Activated T-helper 1 cell treated with anti-CD3 and anti-CD28 coated beads, Interleukin-12 subunit alpha, Interleukin-12 subunit beta, Interleukin-2, Interleukin-4 antibody, amounts not matched to agents 30 ng/mL and 10 ng/mL and 1 ng/mL, durations not matched to agents 14 hours and 24 hours and 36 hours (primary cell): ENCODE measurements around the gene BSG. TPM values are rescaled to one million over a fixed set of nuclear protein-coding genes. Genes with fewer than 3 reads are reported as not detected.
A peak's percentile ranks its signal among the peaks of the same experiment; 100 is the strongest.

Source experiments
- DNase-seq: peaks from one replicate; pipeline ENCODE4 v3.0.0; 2021; ENCODE audit warnings: low spot score
- H3K27ac Mint-ChIP-seq: one replicate; pipeline ENCODE4 v1.8.0; 2021; ENCODE audit warnings: mild to moderate bottlenecking, mixed read lengths
- H3K27me3 Mint-ChIP-seq: one replicate; pipeline ENCODE4 v1.8.0; 2022; ENCODE audit warnings: mild to moderate bottlenecking, moderate library complexity, mixed read lengths; ENCODE audit not compliant: insufficient read depth
- H3K36me3 Mint-ChIP-seq: one replicate; pipeline ENCODE4 v1.8.0; 2021; ENCODE audit warnings: low read depth, mixed read lengths
- H3K4me1 Mint-ChIP-seq: one replicate; pipeline ENCODE4 v1.8.0; 2021; ENCODE audit warnings: low read depth, mixed read lengths
- H3K4me3 Mint-ChIP-seq: one replicate; pipeline ENCODE4 v1.8.0; 2021; ENCODE audit warnings: mild to moderate bottlenecking, moderate library complexity, mixed read lengths
- H3K9me3 Mint-ChIP-seq: one replicate; pipeline ENCODE4 v1.8.0; 2021; ENCODE audit warnings: mixed read lengths
- intact Hi-C: fragments of 100-400 bp; cut with micrococcal nuclease; formaldehyde crosslinking; loops from one replicate; pipeline ENCODE4 v1.15.1; 2024
- total RNA-seq: library from RNA; stranded (reverse); gene quantifications from 2 replicates; pipeline ENCODE4 v1.2.3, GENCODE V29; 2022

BSG gene
- total RNA-seq, 1 donor from 2014 or later = 308 TPM

GRCh38 chr19:534088-534487 lies 38.3 kb upstream of the BSG start:
- H3K4me1 Mint-ChIP-seq = peaks cover 9% of the 10 kb centered on the region
- no peak overlapping the region for H3K27ac Mint-ChIP-seq
- intact Hi-C loops = no loop called here
- H3K27me3 Mint-ChIP-seq = no peaks in the 10 kb centered on the region
- H3K9me3 Mint-ChIP-seq = no peaks in the 10 kb centered on the region
- no peak for DNase-seq
- H3K36me3 Mint-ChIP-seq = peaks cover 5% of the 10 kb centered on the region
- peak overlapping the region; percentile 88 for H3K4me3 Mint-ChIP-seq

GRCh38 chr19:535017-535835 lies 37.2 kb upstream of the BSG start:
- Mint-ChIP-seq H3K27ac (peak overlapping the region; percentile 68), H3K27me3 (no peaks in the 10 kb centered on the region), H3K4me3 (peak overlapping the region; percentile 68), H3K4me1 (peaks cover 9% of the 10 kb centered on the region), H3K9me3 (no peaks in the 10 kb centered on the region), H3K36me3 (peaks cover 5% of the 10 kb centered on the region)
- intact Hi-C loops = no loop called here
- no peak for DNase-seq

GRCh38 chr19:536031-536880 lies 36.1 kb upstream of the BSG start:
- Mint-ChIP-seq H3K4me3 (no peak overlapping the region), H3K4me1 (peaks cover 9% of the 10 kb centered on the region), H3K36me3 (peaks cover 5% of the 10 kb centered on the region), H3K9me3 (no peaks in the 10 kb centered on the region), H3K27me3 (no peaks in the 10 kb centered on the region), H3K27ac (no peak overlapping the region)
- intact Hi-C loops = no loop called here
- no peak for DNase-seq

- no peak overlapping the region for H3K4me3 Mint-ChIP-seq
- H3K27me3 Mint-ChIP-seq = no peaks in the 10 kb centered on the region
- H3K4me1 Mint-ChIP-seq = peaks cover 9% of the 10 kb centered on the region
- H3K36me3 Mint-ChIP-seq = peaks cover 5% of the 10 kb centered on the region
- H3K9me3 Mint-ChIP-seq = no peaks in the 10 kb centered on the region
- no peak for DNase-seq
- no peak overlapping the region for H3K27ac Mint-ChIP-seq
- intact Hi-C loops = no loop called here
Observed at GRCh38 chr19:536881-537404, 35.5 kb upstream of the BSG start.

GRCh38 chr19:538641-539428 lies 33.6 kb upstream of the BSG start:
- no peak overlapping the region for H3K27ac Mint-ChIP-seq
- H3K27me3 Mint-ChIP-seq = no peaks in the 10 kb centered on the region
- no peaks in the 10 kb centered on the region for H3K9me3 Mint-ChIP-seq
- no peak overlapping the region for H3K4me3 Mint-ChIP-seq
- DNase-seq = no peak
- H3K36me3 Mint-ChIP-seq = peaks cover 9% of the 10 kb centered on the region
- intact Hi-C loops = no loop called here
- peaks cover 5% of the 10 kb centered on the region for H3K4me1 Mint-ChIP-seq

- intact Hi-C loops = no loop called here
- Mint-ChIP-seq H3K4me3 (no peak overlapping the region), H3K27ac (no peak overlapping the region), H3K9me3 (no peaks in the 10 kb centered on the region), H3K4me1 (peaks cover 10% of the 10 kb centered on the region), H3K27me3 (no peaks in the 10 kb centered on the region), H3K36me3 (peaks cover 13% of the 10 kb centered on the region)
- no peak for DNase-seq
Observed at GRCh38 chr19:539429-540030, 32.9 kb upstream of the BSG start.

- Mint-ChIP-seq H3K27ac (no peak overlapping the region), H3K27me3 (no peaks in the 10 kb centered on the region), H3K9me3 (no peaks in the 10 kb centered on the region), H3K4me3 (no peak overlapping the region), H3K36me3 (peaks cover 14% of the 10 kb centered on the region), H3K4me1 (peaks cover 15% of the 10 kb centered on the region)
- intact Hi-C loops = no loop called here
- no peak for DNase-seq
Observed at GRCh38 chr19:540867-541637, 31.3 kb upstream of the BSG start.

GRCh38 chr19:541699-542098 lies 30.7 kb upstream of the BSG start:
- Mint-ChIP-seq H3K36me3 (peaks cover 14% of the 10 kb centered on the region), H3K27me3 (no peaks in the 10 kb centered on the region), H3K4me1 (peaks cover 15% of the 10 kb centered on the region), H3K9me3 (no peaks in the 10 kb centered on the region), H3K4me3 (no peak overlapping the region), H3K27ac (no peak overlapping the region)
- no peak for DNase-seq
- intact Hi-C loops = no loop called here

- no peak for DNase-seq
Observed at GRCh38 chr19:542173-542866, 30.1 kb upstream of the BSG start.

GRCh38 chr19:543910-544608 lies 28.3 kb upstream of the BSG start, which contains the start of gene GZMM:
Gene GZMM, plus strand, starts transcription at chr19:544053. Its CDS starts 19 bp downstream, at chr19:544072.
- H3K9me3 Mint-ChIP-seq = no peaks in the 10 kb centered on the region
- peaks cover 15% of the 10 kb centered on the region for H3K4me1 Mint-ChIP-seq
- peaks cover 9% of the 10 kb centered on the region for H3K36me3 Mint-ChIP-seq
- peak; percentile 75 for DNase-seq
- peak within 1 kb of the TSS; percentile 84 for H3K4me3 Mint-ChIP-seq
- no peaks in the 10 kb centered on the region for H3K27me3 Mint-ChIP-seq
- H3K27ac Mint-ChIP-seq = peak within 1 kb of the TSS; percentile 77
- intact Hi-C loops = no loop called here

More at GRCh38 chr19:542173-542866, 30.1 kb upstream of the BSG start:
- Mint-ChIP-seq H3K4me1 (peaks cover 15% of the 10 kb centered on the region), H3K36me3 (peaks cover 14% of the 10 kb centered on the region), H3K27ac (no peak overlapping the region), H3K4me3 (no peak overlapping the region), H3K9me3 (no peaks in the 10 kb centered on the region), H3K27me3 (no peaks in the 10 kb centered on the region)
- intact Hi-C loops = no loop called here

- intact Hi-C loops = no loop called here
- DNase-seq = no peak
- no peaks in the 10 kb centered on the region for H3K27me3 Mint-ChIP-seq
- H3K27ac Mint-ChIP-seq = no peak overlapping the region
- H3K4me1 Mint-ChIP-seq = peaks cover 15% of the 10 kb centered on the region
- peaks cover 9% of the 10 kb centered on the region for H3K36me3 Mint-ChIP-seq
- H3K4me3 Mint-ChIP-seq = no peak overlapping the region
- H3K9me3 Mint-ChIP-seq = no peaks in the 10 kb centered on the region
Observed at GRCh38 chr19:547117-547516, 25.3 kb upstream of the BSG start.
